NT2/D1 (cell line): ENCODE results near the gene RNF10.

Experiments
- DNase-seq: peaks from one replicate; pipeline ENCODE4 v3.0.0-alpha.2; 2011; ENCODE audit warnings: low read depth, low spot score
- H3K27me3 ChIP-seq: 2 replicates; pipeline ENCODE4 v1.6.0; 2011; ENCODE audit warnings: mild to moderate bottlenecking; ENCODE audit not compliant: insufficient read length, insufficient read depth
- H3K36me3 ChIP-seq: 2 replicates; pipeline ENCODE4 v1.6.1; 2011; ENCODE audit warnings: mild to moderate bottlenecking, low read length, mixed read lengths; ENCODE audit not compliant: insufficient read depth, insufficient read length
- H3K4me1 ChIP-seq: 2 replicates; pipeline ENCODE4 v1.5.1; 2011; ENCODE audit not compliant: insufficient read depth, insufficient read length
- H3K4me3 ChIP-seq: 2 replicates; pipeline ENCODE4 v1.5.1; 2011; ENCODE audit warnings: low read depth; ENCODE audit not compliant: insufficient read length
- H3K9ac ChIP-seq: 2 replicates; pipeline ENCODE4 v1.6.0; 2011; ENCODE audit warnings: low read depth; ENCODE audit not compliant: insufficient read length
- H3K9me3 ChIP-seq: 2 replicates; pipeline ENCODE4 v1.5.1; 2011; ENCODE audit warnings: mild to moderate bottlenecking, low read length; ENCODE audit not compliant: insufficient read depth
- SUZ12 ChIP-seq: IDR thresholded peaks from 2 replicates; pipeline ENCODE4 v1.6.1; 2011; ENCODE audit not compliant: insufficient read length, insufficient read depth; ENCODE audit errors: extremely low read depth
- YY1 ChIP-seq: IDR thresholded peaks from 2 replicates; pipeline ENCODE4 v1.6.1; 2011; ENCODE audit not compliant: insufficient read length, insufficient read depth
- ZNF274 ChIP-seq: IDR thresholded peaks from 2 replicates; pipeline ENCODE4 v1.6.1; 2011; ENCODE audit warnings: mild to moderate bottlenecking, low read depth, low read length

RNF10 gene

GRCh38 chr12:120495186-120495730 is 38.9 kb upstream of the RNF10 start:
- Histone ChIP-seq H3K4me1 (no peaks in the 10 kb centered on the region), H3K9me3 (no peaks in the 10 kb centered on the region), H3K9ac (peak overlapping the region; percentile 81), H3K4me3 (peak overlapping the region; percentile 70), H3K27me3 (no peaks in the 10 kb centered on the region), H3K36me3 (peaks cover 38% of the 10 kb centered on the region)
- TF ChIP-seq ZNF274 = no peak
- TF ChIP-seq YY1 = no peak
- TF ChIP-seq SUZ12 = no peak
- no peak for DNase-seq

GRCh38 chr12:120495731-120496412 is 38.3 kb upstream of the RNF10 start, which contains the start of gene DYNLL1:
Gene DYNLL1 (plus strand): TSS chr12:120496113. CDS start chr12:120496422, 309 bp downstream.
- no peak for TF ChIP-seq YY1
- TF ChIP-seq ZNF274 = no peak
- TF ChIP-seq SUZ12 = no peak
- peak; percentile 98 for DNase-seq
- Histone ChIP-seq H3K4me3 (peak within 1 kb of the TSS; percentile 96), H3K36me3 (peaks cover 38% of the 10 kb centered on the region), H3K4me1 (no peaks in the 10 kb centered on the region), H3K9me3 (no peaks in the 10 kb centered on the region), H3K9ac (peak within 1 kb of the TSS; percentile 96), H3K27me3 (no peaks in the 10 kb centered on the region)

GRCh38 chr12:120496413-120497340 is 37.5 kb upstream of the RNF10 start:
- no peaks in the 10 kb centered on the region for H3K4me1 ChIP-seq
- TF ChIP-seq SUZ12 (no peak), ZNF274 (no peak), YY1 (no peak)
- no peaks in the 10 kb centered on the region for H3K9me3 ChIP-seq
- no peak for DNase-seq
- peaks cover 38% of the 10 kb centered on the region for H3K36me3 ChIP-seq
- peak overlapping the region; percentile 96 for H3K9ac ChIP-seq
- no peaks in the 10 kb centered on the region for H3K27me3 ChIP-seq
- H3K4me3 ChIP-seq = peak overlapping the region; percentile 96

DNA sequence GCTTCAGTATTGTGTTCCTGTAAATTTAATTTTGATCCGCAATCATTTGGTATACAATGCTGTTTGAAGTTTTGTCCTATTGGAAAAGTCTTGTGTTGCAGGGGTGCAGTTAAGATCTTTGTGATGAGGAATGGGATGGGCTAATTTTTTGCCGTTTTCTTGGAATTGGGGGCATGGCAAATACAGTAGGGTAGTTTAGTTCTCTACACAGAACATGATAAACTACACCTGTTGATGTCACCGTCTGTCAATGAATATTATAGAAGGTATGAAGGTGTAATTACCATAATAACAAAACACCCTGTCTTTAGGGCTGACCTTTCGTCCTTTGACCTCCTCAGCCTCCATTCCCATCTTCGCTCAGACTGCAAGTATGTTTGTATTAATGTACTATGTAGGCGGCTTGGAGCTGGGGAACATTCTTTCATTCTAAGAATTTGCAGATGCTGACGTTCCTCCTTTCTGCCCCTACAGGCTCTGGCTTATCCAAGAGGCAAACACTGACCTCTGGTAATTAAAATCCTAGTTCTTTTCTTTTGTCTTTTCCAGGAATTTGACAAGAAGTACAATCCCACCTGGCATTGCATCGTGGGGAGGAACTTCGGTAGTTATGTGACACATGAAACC is 36.5 kb upstream of the RNF10 start:
- Histone ChIP-seq H3K36me3 (peaks cover 44% of the 10 kb centered on the region), H3K9ac (peak overlapping the region; percentile 84), H3K27me3 (no peaks in the 10 kb centered on the region), H3K4me3 (peak overlapping the region; percentile 96), H3K4me1 (no peaks in the 10 kb centered on the region), H3K9me3 (no peaks in the 10 kb centered on the region)
- no peak for DNase-seq
- no peak for TF ChIP-seq ZNF274

- H3K4me3 ChIP-seq = no peak overlapping the region
- H3K9me3 ChIP-seq = no peaks in the 10 kb centered on the region
- TF ChIP-seq SUZ12 = no peak
- TF ChIP-seq YY1 = no peak
- no peak for TF ChIP-seq ZNF274
- no peaks in the 10 kb centered on the region for H3K4me1 ChIP-seq
- no peaks in the 10 kb centered on the region for H3K27me3 ChIP-seq
- H3K9ac ChIP-seq = no peak overlapping the region
- DNase-seq = no peak
- H3K36me3 ChIP-seq = peaks cover 57% of the 10 kb centered on the region
These were observed 35.2 kb upstream of the RNF10 start for GRCh38 chr12:120498870-120499515.

DNA sequence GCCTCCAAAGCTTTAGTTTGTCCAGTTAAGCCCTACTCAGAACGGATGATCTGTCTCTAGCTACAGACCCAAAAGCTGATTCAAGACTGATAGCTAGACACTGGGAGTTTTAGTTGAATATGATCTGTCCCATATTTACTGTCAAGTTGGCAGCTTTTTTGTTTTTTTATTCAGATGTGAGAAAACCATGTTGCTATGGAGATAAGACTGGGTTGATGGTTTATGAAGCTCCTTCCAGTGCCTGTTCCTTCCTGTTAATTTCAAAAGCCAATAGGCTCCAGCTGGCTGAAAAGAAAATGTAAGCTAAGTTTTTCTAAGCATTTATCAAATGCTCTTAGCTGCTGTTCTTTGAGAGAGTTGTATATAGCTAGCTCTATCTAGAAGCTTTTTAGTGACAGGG is 33.6 kb upstream of the RNF10 start:
- H3K9ac ChIP-seq = no peak overlapping the region
- H3K27me3 ChIP-seq = no peaks in the 10 kb centered on the region
- no peak for TF ChIP-seq ZNF274
- no peak for TF ChIP-seq YY1
- no peak for TF ChIP-seq SUZ12
- no peak overlapping the region for H3K4me3 ChIP-seq
- no peak for DNase-seq
- no peaks in the 10 kb centered on the region for H3K4me1 ChIP-seq
- no peaks in the 10 kb centered on the region for H3K9me3 ChIP-seq
- peaks cover 70% of the 10 kb centered on the region for H3K36me3 ChIP-seq
